ENCODE measurements around the gene POM121L2.

The POM121L2 gene

GRCh38 chr6:27263886-27264285 is 48.2 kb downstream of the POM121L2 start:
- Histone ChIP-seq H3K4me1 (ENCODE audit: control insufficient read depth in 2 of 2, insufficient read depth in 2 of 2, low read length in 2 of 2) (no peaks in the 10 kb centered on the region), H3K36me3 (ENCODE audit: control insufficient read depth in 2 of 2, insufficient read depth in 2 of 2, low read length in 2 of 2) (no peaks in the 10 kb centered on the region), H3K27ac (ENCODE audit: low read depth in 2 of 2, low read length in 2 of 2) (no peak overlapping the region), H3K9me3 (ENCODE audit: control insufficient read depth in 2 of 2, low read length in 2 of 2) (no peaks in the 10 kb centered on the region), H3K9ac (ENCODE audit: low read depth in 1 of 2, low read length in 2 of 2) (no peak overlapping the region), H3K27me3 (ENCODE audit: control insufficient read depth in 2 of 2, insufficient read depth in 2 of 2, low read length in 2 of 2) (peaks cover 4 to 20% of the 10 kb centered on the region in 2 donors), H3K4me3 (ENCODE audit: low read length in 2 of 2) (no peak overlapping the region)

GRCh38 chr6:27260836-27261375 is 51.2 kb downstream of the POM121L2 start:
- Histone ChIP-seq H3K9me3 (ENCODE audit: control insufficient read depth in 2 of 2, low read length in 2 of 2) (no peaks in the 10 kb centered on the region), H3K27ac (ENCODE audit: low read depth in 2 of 2, low read length in 2 of 2) (no peak overlapping the region), H3K9ac (ENCODE audit: low read depth in 1 of 2, low read length in 2 of 2) (no peak overlapping the region), H3K36me3 (ENCODE audit: control insufficient read depth in 2 of 2, insufficient read depth in 2 of 2, low read length in 2 of 2) (peaks cover 0 to 2% of the 10 kb centered on the region in 2 donors), H3K4me1 (ENCODE audit: control insufficient read depth in 2 of 2, insufficient read depth in 2 of 2, low read length in 2 of 2) (no peaks in the 10 kb centered on the region), H3K27me3 (ENCODE audit: control insufficient read depth in 2 of 2, insufficient read depth in 2 of 2, low read length in 2 of 2) (peaks cover 3 to 11% of the 10 kb centered on the region in 2 donors), H3K4me3 (ENCODE audit: low read length in 2 of 2) (no peak overlapping the region)

- H3K4me3 ChIP-seq (ENCODE audit: low read length in 2 of 2), result no peak overlapping the region
- H3K36me3 ChIP-seq (ENCODE audit: control insufficient read depth in 2 of 2, insufficient read depth in 2 of 2, low read length in 2 of 2), result peaks cover 0 to 2% of the 10 kb centered on the region in 2 donors
- no peaks in the 10 kb centered on the region for H3K4me1 ChIP-seq (ENCODE audit: control insufficient read depth in 2 of 2, insufficient read depth in 2 of 2, low read length in 2 of 2)
- H3K27ac ChIP-seq (ENCODE audit: low read depth in 2 of 2, low read length in 2 of 2), result no peak overlapping the region
- no peaks in the 10 kb centered on the region for H3K9me3 ChIP-seq (ENCODE audit: control insufficient read depth in 2 of 2, low read length in 2 of 2)
- peaks cover 3 to 11% of the 10 kb centered on the region in 2 donors for H3K27me3 ChIP-seq (ENCODE audit: control insufficient read depth in 2 of 2, insufficient read depth in 2 of 2, low read length in 2 of 2)
- H3K9ac ChIP-seq (ENCODE audit: low read depth in 1 of 2, low read length in 2 of 2), result no peak overlapping the region
These were observed 51.7 kb downstream of the POM121L2 start for GRCh38 chr6:27260369-27260768.

Data from mucosa of rectum (tissue), 2 donors.